Measurements from ENCODE around the gene NID2. TPM values are rescaled to one million over a fixed set of nuclear protein-coding genes. Genes with fewer than 3 reads are reported as not detected.

The NID2 gene
- total RNA-seq, 4 donors from 2014 or later, result 0.17 to 3.0 (median 1.1) TPM

DNA sequence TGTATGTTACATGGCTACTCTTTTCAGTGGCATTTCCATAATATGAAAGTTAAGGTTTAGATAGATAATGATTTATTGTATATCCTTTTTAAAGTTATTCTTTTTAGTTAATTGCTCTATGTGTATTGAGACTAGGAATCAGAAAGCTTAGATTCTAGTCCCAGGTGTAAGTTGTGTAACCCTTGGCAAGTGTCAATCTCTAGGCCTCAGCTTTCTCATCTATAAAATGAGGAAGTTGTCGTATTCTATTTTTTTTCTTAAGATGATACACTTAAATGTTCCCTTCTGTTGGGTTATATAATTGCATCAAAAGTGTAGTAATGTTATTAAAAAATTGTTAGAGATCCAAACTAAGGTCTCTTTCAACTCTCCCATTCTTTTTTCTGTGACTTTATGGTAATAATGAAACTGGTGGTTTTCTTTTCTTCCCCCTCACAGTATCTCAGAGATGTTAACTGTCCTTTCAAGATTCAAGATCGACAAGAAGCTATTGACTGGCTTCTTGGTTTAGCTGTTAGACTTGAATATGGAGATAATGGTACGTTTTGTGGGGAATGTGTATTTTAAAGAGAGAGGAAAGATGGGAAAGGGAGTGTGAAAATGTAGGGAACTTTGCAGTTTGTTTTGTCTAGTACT, 75.5 kb downstream of the NID2 start:
- TF ChIP-seq, protein P1, sequence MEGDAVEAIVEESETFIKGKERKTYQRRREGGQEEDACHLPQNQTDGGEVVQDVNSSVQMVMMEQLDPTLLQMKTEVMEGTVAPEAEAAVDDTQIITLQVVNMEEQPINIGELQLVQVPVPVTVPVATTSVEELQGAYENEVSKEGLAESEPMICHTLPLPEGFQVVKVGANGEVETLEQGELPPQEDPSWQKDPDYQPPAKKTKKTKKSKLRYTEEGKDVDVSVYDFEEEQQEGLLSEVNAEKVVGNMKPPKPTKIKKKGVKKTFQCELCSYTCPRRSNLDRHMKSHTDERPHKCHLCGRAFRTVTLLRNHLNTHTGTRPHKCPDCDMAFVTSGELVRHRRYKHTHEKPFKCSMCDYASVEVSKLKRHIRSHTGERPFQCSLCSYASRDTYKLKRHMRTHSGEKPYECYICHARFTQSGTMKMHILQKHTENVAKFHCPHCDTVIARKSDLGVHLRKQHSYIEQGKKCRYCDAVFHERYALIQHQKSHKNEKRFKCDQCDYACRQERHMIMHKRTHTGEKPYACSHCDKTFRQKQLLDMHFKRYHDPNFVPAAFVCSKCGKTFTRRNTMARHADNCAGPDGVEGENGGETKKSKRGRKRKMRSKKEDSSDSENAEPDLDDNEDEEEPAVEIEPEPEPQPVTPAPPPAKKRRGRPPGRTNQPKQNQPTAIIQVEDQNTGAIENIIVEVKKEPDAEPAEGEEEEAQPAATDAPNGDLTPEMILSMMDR (IDR thresholded peaks at IDR 0.05), result no peak
- TF ChIP-seq POLR2A (IDR thresholded peaks at IDR 0.05), result no peak
- WGBS, 2 donors, result 78 to 82% methylated on average over 3 of the region's 3 CpGs
- no peak overlapping the region for H3K4me3 ChIP-seq (ENCODE audit: low read depth, poor library complexity, severe bottlenecking)
- no peak for DNase-seq (ENCODE audit: low spot score in 2 of 2)
- intact Hi-C loops (cut with DNase I; ENCODE audit: low total_unique reads), result loop anchor here (5.0 kb wide), 1 partner anchor 614 kb away; no protein-coding TSS in a partner anchor

DNA sequence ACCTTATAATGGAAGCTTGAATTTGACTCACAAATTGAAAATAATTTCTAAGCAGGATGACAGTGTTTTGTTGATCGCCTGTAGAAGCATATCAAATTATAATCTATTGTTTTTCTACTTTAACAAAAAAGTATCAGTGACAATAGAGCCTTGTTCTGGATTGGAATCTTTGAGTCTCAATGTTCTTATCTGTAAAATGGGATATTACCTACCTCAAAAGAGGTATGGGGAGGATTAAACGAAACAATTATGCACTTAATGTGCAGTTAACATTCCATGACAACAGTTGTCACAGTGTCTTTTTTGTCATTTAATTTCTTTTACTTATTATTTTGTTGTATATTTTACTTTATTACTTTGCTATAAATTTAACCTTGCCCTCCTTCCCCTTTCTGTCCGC, 78.4 kb downstream of the NID2 start:
- intact Hi-C loops (cut with DNase I; ENCODE audit: low total_unique reads), result loop anchor here (5.0 kb wide), 1 partner anchor 617 kb away; no protein-coding TSS in a partner anchor
- TF ChIP-seq, protein P1 (IDR thresholded peaks at IDR 0.05), result no peak
- TF ChIP-seq POLR2A (IDR thresholded peaks at IDR 0.05), result no peak
- no peak overlapping the region for H3K4me3 ChIP-seq (ENCODE audit: low read depth, poor library complexity, severe bottlenecking)
- 78 to 79% methylated on average over 3 of the region's 3 CpGs for WGBS, 2 donors
- DNase-seq (ENCODE audit: low spot score in 2 of 2), result no peak

DNA sequence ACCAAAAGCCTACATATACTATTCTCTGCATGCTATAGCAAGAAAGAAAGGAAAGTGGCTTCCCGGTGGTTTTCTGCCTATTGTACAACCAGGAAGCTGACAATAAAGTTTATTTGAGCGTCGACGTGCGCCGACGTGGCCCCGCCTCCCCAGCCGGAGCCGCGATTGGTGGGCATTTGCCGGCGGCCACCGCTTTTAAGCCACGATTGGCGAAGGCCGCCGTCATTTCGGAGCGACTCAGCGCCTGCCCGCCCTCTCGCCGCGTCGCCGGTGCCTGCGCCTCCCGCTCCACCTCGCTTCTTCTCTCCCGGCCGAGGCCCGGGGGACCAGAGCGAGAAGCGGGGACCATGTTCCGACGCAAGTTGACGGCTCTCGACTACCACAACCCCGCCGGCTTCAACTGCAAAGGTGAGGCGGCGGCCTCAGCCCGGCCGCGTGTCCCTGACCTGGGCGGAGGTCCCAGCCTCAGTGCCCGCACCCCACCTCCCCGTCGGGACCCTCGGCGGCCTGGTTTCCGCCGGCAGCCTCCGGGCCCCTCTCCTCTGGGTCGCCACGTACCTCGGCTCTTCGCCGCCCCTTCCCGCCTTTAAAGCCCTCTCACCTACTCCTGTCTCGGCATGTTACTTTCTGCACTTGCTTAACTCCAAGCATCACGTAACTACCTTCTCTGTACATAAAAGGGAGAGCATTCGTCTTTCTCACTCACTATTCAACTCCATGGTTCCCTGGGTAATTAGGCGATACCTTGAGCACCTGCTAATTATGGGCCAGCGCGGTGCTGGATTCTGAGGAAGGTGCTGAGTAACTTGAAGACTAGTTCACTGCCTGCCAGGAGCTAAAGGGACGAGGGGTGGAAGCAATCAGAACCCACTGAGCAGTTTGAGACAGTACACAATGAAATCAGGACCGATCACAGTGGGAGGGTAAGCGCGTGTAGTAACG, 79.3 kb downstream of the NID2 start, which contains the start of gene RTRAF:
TSS of gene RTRAF (plus strand) at position 254 of the 942 bp plus-strand sequence. CDS start at position 348, 94 bp downstream.
- WGBS, 2 donors, result 0% methylated on average over 50 to 57 of the region's 72 CpGs
- peak in 1 of 2 donors; percentile 58 for TF ChIP-seq POLR2A (IDR thresholded peaks at IDR 0.05)
- TF ChIP-seq, protein P1 (IDR thresholded peaks at IDR 0.05), result no peak
- peak within 1 kb of the TSS; percentile 92 for H3K4me3 ChIP-seq (ENCODE audit: low read depth, poor library complexity, severe bottlenecking)
- DNase-seq (ENCODE audit: low spot score in 2 of 2), result peak; percentile 89 to 98
- intact Hi-C loops (cut with DNase I; ENCODE audit: low total_unique reads), result loop anchor here (5.0 kb wide), 1 partner anchor 618 kb away; no protein-coding TSS in a partner anchor

DNA sequence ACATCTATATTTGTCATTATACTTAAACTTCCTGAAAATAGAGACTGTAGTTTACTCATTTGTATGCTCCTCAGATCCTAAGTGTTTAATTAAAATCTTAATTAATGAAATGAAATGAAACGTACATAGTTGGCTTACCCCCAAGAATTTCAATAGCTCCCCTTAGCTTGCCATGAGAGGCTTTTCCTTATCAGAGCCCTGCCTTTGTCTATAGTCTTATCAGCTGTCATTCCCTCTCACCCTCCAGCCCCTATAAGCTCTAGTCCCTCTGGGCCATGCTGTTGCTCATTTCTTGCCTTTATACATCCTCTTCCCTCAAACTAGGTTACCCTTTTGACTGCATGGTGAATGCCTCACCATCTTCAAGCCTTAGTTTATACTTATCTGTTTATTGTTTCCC, 80.6 kb downstream of the NID2 start:
- intact Hi-C loops (cut with DNase I; ENCODE audit: low total_unique reads), result no loop called here
- no peak for DNase-seq (ENCODE audit: low spot score in 2 of 2)

DNA sequence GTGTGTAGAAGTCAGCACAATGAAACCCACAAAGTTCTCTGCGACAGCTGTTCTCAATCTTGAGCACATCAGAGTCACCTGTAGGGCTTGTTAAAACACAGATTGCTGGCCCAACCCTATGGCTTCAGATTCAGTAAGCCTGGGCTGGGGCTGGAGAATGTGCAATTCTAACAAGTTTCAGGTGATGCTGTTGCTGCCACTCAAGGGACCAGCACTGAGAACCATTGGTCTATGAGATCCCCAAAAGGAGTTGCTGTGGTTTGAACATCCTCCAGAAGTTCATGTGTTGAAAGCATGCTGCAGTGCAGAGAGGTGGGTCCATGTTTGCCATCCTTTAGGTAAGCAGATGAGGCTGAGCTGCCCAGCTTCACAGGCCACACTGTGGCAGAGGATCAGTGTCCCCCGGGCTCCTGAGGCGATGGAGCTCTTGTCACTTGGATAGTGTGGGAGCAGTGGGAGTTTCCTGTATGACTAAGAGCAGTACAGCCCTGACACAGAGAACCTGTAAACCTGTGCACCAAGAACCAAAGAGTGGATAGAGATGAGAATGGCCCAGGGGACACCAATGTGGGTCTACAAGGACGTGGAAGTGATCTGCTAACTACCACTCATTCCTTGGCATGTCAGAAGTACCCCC, 87.5 kb downstream of the NID2 start:
- DNase-seq (ENCODE audit: low spot score in 2 of 2), result no peak
- intact Hi-C loops (cut with DNase I; ENCODE audit: low total_unique reads), result no loop called here
- 85 to 90% methylated on average over 4 of the region's 4 CpGs for WGBS, 2 donors
- no peak overlapping the region for H3K4me3 ChIP-seq (ENCODE audit: low read depth, poor library complexity, severe bottlenecking)
- TF ChIP-seq POLR2A (IDR thresholded peaks at IDR 0.05), result no peak

More for the DNA sequence above, 80.6 kb downstream of the NID2 start:
- H3K4me3 ChIP-seq (ENCODE audit: low read depth, poor library complexity, severe bottlenecking), result no peak overlapping the region
- WGBS, 2 donors, result 78 to 92% methylated on average over 1 of the region's 1 CpG
- TF ChIP-seq, protein P1 (IDR thresholded peaks at IDR 0.05), result no peak
- no peak for TF ChIP-seq POLR2A (IDR thresholded peaks at IDR 0.05)

Data from lower leg skin (tissue), 4 donors.